NCI-H146 treated with DMSO at 0.1 percent for 48 hours (cell line): ENCODE data around the gene PRUNE2.

Experiments
- DNase-seq: peaks from one replicate; lab custom pipeline; 2025; ENCODE audit not compliant: unreplicated experiment; lab: John Stamatoyannopoulos, UW

PRUNE2 gene

GRCh38 chr9:76662476-76663281 lies 243.2 kb downstream of the PRUNE2 start:
- DNase-seq, result peak; percentile 18

GRCh38 chr9:76658510-76659231 lies 247.2 kb downstream of the PRUNE2 start:
- peak; percentile 29 for DNase-seq

DNA sequence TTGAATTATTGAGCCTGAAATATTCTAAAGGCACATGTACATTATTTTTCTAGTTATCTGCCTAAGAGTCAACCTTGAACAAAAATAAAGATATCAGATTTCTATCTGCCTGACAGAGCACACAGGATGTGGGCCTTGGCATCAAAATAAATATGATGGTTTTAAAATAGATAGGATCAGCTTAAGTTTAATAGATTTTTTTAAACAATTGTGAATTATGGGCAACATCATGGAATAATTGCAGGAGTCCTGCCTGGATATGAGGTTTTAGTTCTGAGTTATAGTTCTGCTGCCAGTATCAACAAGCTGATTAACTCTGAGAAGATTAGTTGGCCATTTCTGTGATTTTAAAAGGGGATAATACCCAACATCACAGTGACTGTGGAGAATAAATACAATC lies 248.6 kb downstream of the PRUNE2 start:
- DNase-seq, result no peak

DNA sequence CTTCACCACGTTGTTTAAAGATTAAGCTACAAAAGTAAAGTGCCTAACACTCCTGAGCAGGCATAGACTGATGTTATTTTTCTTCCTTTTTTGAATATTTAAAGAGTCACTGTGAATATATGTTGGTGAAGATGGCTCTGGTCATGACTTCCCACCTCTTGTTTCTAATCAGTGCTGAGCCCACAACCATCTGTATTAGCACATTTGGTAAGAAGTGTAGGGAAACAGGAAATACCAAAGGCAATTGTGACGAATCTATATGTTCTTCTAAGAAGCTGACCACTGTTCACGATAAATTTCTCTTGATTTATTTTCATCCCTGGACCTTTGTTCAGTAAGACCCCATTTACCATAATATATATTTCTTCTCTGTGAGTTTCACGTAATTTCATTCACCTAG lies 249.9 kb downstream of the PRUNE2 start:
- no peak for DNase-seq

DNA sequence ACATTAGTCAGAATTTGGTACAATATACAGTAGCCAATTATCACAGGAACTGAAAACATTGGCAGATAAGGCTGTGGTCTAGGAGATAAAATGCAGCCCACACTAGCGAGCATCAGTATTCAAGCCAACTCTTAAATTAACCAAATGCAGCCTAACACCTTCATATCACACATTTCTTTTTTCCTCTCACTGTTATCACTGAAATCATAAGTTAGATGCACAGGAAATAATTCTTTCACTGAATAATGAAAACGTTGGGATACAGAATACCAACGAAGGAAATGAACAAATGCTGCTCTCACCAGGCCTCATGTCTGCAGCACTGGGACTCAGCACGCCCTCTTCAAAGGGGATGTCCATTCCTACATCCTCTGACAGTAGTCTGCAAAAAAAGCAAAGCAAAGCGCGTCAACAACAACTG lies 250.8 kb downstream of the PRUNE2 start:
- no peak for DNase-seq

DNA sequence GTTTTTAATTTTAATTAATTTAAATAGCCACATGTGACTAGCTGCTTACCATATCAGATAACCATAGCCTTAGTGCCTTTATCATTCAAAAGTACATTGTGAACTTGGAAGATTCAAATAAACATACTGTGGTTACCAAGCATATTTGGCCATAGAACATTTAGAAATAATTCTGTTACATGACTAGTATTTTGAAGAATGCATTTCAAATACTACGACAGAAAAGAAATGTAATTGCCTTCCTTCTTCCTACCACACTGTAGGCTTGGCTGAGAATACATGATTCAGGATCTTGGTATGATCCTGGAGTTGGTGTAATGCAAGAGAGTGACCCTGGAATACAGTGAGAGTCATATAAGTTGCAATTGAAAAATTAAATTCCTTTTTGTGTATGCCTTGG lies 251.3 kb downstream of the PRUNE2 start:
- no peak for DNase-seq

GRCh38 chr9:76654051-76654461 lies 251.9 kb downstream of the PRUNE2 start:
- DNase-seq, result no peak

DNA sequence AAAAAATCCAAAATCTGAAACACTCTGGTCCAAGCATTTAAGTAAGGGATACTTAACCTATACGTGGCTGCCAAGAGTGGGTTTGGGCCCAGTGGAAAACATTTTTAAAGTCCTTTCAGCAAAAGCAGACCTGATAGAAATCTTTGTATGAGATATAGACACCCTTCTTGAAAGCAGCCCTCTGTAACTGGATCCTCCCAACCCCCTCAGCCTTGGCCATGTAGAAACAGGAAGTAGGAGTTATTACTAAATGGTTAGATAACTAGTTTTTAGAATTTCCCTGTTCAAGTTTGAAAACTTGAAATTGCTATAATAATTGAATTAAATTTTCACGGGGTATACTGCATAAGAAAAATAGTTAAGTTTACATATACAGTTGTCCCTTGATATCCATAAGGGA lies 253.0 kb downstream of the PRUNE2 start:
- no peak for DNase-seq

- no peak for DNase-seq
Measured at GRCh38 chr9:76651119-76651705, 254.7 kb downstream of the PRUNE2 start.

GRCh38 chr9:76650692-76651091 lies 255.2 kb downstream of the PRUNE2 start:
- no peak for DNase-seq

GRCh38 chr9:76649894-76650293 lies 256.0 kb downstream of the PRUNE2 start:
- DNase-seq, result no peak

DNA sequence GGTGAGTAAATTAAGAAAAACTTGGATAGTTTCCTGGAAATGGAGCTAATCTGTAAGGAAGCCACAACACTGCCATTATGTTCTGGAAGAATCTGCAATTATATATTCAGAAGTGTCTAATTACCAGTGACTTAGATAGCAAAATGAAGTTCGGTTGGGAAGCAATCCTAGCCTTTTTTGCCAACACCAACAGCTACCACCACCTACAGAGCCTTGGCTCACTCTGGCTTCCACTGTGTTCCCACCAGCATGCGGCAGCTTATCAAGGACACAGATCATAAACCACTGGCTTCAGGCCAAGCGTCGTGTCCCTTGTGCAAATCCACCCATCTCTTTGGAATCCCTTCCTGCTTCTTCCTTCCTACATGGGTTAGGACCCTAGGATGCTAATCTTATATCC lies 259.7 kb downstream of the PRUNE2 start:
- DNase-seq, result peak; percentile 41

DNA sequence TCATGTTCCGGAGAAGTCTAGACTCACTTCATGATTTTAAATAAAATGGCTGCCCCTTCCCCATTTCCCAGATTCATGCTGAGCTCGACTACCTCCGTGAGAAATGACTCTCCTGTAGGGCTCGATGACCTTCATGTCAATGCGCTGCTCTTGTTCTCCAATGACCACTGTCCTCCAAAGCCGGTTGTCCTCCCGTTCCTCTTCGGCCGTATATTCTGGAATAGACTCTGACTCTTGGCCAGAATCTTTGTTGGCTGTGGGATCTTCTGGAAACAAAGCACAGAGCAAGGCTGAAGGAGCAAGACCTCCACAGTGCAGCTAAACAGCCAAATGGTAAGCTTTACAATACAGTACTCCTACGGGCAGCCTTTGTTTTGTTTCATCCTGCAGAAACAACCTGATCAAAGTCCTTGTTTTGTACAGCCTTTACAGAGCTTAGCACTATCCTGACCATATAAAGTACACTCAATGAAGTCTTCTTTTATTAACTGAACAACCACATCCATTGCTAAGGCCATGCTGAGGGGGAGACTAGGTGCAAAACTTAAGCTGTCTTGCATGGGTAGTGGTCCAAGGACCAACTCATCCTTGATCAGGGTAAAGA lies 261.2 kb downstream of the PRUNE2 start:
- DNase-seq, result no peak

GRCh38 chr9:76644171-76644570 lies 261.7 kb downstream of the PRUNE2 start:
- DNase-seq, result no peak

- no peak for DNase-seq
Measured at GRCh38 chr9:76643399-76644117, 262.4 kb downstream of the PRUNE2 start.

GRCh38 chr9:76642701-76643209 lies 263.2 kb downstream of the PRUNE2 start:
- no peak for DNase-seq

DNA sequence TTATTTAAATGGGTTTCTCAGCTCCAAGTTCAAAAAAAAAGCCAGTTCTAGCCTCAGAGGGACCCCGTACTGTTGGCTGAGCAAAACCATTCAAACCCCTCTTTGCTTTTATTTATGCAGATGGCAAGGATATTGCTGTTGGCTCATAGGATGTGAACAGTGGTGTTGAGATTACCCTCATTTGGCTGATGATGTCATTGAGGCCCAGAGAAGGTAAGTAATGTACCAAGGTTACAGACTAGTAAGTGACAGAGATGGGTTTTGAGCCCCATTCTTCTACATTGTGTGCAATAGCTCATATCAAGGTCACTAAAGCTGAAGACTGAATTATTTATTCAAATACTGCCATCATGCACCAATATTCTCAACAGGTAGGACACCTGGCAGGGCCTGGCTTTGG lies 263.8 kb downstream of the PRUNE2 start:
- no peak for DNase-seq

- DNase-seq, result no peak
Measured at GRCh38 chr9:76638001-76638400, 267.9 kb downstream of the PRUNE2 start.

DNA sequence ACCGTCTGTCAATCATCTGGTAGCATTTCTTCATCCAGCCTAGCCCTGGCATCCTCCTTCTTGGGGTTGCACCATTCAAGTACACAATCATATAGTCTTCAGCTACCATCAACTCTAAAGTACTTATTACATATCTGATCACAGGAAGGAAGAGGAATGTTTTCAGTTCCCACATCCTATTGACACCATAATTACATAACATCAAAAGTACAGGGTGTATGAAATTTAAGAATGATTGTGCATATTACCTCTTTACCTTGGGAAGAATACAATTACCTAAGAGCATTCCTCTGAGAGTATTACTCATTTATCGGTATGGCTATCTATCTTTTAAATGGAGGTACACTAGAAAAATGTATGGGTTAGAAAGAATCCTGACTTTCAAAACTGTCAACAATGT lies 268.5 kb downstream of the PRUNE2 start:
- no peak for DNase-seq

DNA sequence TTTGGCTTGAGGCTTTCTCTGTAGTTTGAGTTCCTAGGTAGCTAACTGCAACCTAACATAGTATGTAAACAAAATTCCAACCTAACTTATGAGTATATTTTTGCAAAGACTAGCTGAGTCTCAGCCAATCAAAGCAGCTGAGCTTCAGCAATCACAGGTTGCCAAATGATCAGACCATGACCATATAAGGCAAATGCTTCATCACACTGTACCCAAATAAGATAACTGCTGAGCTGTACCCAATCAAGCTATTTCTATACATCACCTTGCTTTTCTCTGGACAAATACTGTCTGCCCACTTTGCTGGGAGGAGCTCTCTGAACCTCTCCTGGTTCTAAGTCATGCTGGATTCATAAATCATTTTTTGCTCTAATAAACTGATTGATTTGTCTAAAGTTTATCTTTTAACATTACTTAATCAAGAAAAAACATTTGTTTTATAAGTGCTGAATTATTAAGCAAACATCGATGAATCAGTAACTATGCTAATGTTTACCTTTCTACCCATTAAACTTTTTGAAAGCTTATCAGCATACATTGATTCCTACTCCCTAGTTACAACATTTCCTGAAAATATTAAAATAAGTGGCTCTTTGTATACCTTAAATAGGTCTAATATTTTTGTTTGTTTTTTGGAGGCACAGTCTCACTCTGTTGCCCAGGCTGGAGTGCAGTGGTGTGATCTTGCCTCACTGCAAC lies 271.4 kb downstream of the PRUNE2 start:
- no peak for DNase-seq
